GM12864 (cell line): ENCODE data around the gene PFN1.
A peak's percentile ranks its signal among the peaks of the same experiment; 100 is the strongest.
"Not testable (repeated sequence)": the region's sequence is repeated elsewhere in the genome, so short reads cannot be mapped to it uniquely, and the experiment has no call there.

Experiments used
- DNase-seq: peaks from one replicate; pipeline ENCODE4 v3.0.0-alpha.2; 2011; ENCODE audit warnings: low read depth
- H3K4me3 ChIP-seq: 2 replicates; pipeline ENCODE4 v1.5.1; 2011; ENCODE audit warnings: mild to moderate bottlenecking, low read depth, low read length, control low read depth
- TF ChIP-seq, protein P1 (sequence below): IDR thresholded peaks from 2 replicates; pipeline ENCODE4 v1.5.1; 2011; ENCODE audit warnings: low read depth, mild to moderate bottlenecking, moderate library complexity, low read length, control low read depth, inconsistent platforms; ENCODE audit errors: missing control alignments

PFN1 gene

DNA sequence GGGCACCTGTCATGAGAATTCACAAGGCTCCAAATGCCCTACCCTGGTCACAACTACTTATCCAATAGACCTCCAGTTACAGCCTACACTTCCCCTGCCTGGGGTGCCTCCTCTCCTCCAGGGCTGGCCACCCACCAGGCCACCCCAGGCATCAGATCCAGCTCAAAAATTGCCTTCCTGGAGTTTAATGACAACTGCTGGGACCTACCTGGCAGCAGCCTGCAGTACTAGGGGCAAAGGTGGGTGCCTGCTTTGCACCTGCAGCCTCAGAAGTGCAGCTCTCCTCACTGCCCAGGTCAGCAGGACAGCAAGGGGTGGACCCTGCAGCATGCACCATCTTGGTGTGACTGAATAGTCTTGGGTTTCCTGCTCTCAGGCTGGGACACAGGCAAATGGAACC, 12.7 kb downstream of the PFN1 start:
- no peak for DNase-seq
- no peak overlapping the region for H3K4me3 ChIP-seq
- TF ChIP-seq, protein P1, sequence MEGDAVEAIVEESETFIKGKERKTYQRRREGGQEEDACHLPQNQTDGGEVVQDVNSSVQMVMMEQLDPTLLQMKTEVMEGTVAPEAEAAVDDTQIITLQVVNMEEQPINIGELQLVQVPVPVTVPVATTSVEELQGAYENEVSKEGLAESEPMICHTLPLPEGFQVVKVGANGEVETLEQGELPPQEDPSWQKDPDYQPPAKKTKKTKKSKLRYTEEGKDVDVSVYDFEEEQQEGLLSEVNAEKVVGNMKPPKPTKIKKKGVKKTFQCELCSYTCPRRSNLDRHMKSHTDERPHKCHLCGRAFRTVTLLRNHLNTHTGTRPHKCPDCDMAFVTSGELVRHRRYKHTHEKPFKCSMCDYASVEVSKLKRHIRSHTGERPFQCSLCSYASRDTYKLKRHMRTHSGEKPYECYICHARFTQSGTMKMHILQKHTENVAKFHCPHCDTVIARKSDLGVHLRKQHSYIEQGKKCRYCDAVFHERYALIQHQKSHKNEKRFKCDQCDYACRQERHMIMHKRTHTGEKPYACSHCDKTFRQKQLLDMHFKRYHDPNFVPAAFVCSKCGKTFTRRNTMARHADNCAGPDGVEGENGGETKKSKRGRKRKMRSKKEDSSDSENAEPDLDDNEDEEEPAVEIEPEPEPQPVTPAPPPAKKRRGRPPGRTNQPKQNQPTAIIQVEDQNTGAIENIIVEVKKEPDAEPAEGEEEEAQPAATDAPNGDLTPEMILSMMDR = no peak

DNA sequence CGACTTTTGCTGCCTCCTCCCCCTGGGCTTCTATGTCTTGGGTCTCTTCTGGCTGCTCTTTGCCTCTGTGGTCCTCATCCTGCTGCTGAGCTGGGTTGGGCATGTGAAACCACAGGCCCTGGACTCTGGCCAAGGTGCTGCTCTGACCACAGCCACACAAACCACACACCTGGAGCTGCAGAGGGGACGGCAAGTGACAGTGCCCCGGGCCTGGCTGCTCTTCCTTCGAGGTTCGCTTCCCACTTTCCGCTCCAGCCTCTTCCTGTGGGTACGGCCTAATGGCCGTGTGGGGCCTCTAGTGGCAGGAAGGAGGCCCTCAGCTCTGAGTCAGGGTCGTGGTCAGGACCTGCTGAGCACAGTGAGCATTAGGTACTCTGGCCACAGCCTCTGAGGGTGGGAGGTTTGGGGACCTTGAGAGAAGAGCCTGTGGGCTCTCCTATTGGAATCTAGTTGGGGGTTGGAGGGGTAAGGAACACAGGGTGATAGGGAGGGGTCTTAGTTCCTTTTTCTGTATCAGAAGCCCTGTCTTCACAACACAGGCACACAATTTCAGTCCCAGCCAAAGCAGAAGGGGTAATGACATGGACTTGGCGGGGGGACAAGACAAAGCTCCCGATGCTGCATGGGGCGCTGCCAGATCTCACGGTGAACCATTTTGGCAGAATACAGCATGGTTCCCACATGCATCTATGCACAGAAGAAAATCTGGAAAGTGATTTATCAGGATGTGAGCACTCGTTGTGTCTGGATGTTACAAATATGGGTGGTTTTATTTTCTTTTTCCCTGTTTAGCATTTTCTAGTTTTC, 14.0 kb downstream of the PFN1 start:
- no peak overlapping the region for H3K4me3 ChIP-seq
- TF ChIP-seq, protein P1 = peak; percentile 14
- DNase-seq = no peak

DNA sequence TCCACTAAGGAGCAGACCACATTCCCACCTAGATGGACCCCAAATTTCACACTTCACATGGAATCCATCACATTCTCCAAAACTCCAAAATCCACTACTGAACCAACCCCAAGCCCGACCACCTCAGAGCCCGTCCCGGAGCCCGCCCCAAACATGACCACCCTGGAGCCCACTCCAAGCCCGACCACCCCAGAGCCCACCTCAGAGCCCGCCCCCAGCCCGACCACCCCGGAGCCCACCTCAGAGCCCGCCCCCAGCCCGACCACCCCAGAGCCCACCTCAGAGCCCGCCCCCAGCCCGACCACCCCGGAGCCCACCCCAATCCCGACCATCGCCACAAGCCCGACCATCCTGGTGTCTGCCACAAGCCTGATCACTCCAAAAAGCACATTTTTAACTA, 14.7 kb downstream of the PFN1 start:
- DNase-seq = no peak
- TF ChIP-seq, protein P1 = no peak
- no peak overlapping the region for H3K4me3 ChIP-seq

DNA sequence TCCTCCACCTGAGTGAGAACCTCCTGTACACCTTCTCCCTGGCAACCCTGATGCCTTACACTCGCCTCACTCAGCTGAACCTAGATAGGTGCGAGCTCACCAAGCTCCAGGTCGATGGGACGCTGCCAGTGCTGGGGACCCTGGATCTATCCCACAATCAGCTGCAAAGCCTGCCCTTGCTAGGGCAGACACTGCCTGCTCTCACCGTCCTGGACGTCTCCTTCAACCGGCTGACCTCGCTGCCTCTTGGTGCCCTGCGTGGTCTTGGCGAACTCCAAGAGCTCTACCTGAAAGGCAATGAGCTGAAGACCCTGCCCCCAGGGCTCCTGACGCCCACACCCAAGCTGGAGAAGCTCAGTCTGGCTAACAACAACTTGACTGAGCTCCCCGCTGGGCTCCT, 15.6 kb downstream of the PFN1 start:
- H3K4me3 ChIP-seq = no peak overlapping the region
- DNase-seq = no peak
- TF ChIP-seq, protein P1 = no peak

DNA sequence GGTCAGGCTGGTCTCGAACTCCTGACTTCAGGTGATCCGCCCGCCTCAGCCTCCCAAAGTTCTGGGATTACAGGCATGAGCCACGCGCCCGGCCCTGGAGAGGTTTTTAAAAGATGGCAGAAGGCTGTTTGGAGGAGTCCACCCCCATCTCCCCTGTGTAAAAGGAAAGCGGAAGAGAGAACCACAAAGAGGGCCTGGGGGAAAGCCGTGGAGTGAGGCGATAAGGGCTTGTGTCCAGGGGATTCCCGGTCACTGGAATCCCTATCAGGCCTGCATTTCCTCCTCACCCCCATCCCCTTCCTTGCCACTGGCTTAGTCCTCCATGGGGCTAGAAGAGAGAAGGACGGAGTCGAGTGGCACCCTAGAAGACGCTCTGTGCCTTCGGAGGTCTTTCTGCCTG, 16.4 kb downstream of the PFN1 start, which contains the start of gene GP1BA:
Gene GP1BA, plus strand, starts transcription at position 315 of the 400 bp plus-strand sequence. CDS start 328 bp downstream, outside the sequence.
- H3K4me3 ChIP-seq = no peak within 1 kb of the TSS
- TF ChIP-seq, protein P1 = no peak
- no peak for DNase-seq

DNA sequence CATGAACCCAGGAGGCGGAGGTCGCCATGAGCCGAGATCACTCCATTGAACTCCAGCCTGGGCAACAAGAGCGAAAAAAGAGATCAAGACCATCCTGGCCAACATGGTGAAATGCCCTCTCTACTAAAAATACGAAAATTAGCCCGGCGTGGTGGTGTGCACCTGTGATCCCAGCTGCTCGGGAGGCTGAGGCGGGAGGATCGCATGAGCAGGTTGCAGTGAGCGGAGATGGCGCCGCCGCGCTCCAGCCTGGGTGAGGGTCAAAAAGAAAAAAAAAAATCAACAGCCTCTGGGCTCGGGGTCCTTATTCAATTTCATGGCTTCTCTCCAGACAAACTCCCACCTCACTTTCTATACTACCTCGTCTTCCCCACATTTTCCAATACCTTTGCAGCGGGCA, 19.4 kb downstream of the PFN1 start:
- DNase-seq = no peak
- TF ChIP-seq, protein P1 = no peak
- H3K4me3 ChIP-seq = no peak overlapping the region

- not testable (repeated sequence) for DNase-seq
Observed at GRCh38 chr17:4926577-4927335, 21.6 kb downstream of the PFN1 start.

More at GRCh38 chr17:4926577-4927335, 21.6 kb downstream of the PFN1 start:
- not testable (repeated sequence) for H3K4me3 ChIP-seq
